Endodermal cell (in vitro differentiated cells): Measurements from ENCODE around the gene KLHL41. TPM values are rescaled to one million over a fixed set of nuclear protein-coding genes. Genes with fewer than 3 reads are reported as not detected.
"Not testable (repeated sequence)": the region's sequence is repeated elsewhere in the genome, so short reads cannot be mapped to it uniquely, and the experiment has no call there.

Experiments used
- DNase-seq: peaks from one replicate; pipeline ENCODE4 v3.0.0-alpha.2; 2017
- H3K27ac ChIP-seq: 2 replicates; pipeline ENCODE4 v1.5.1; 2013; ENCODE audit warnings: mild to moderate bottlenecking, low read depth, low read length, moderate library complexity
- H3K27me3 ChIP-seq: 2 replicates; pipeline ENCODE4 v1.6.1; 2013; ENCODE audit warnings: mild to moderate bottlenecking, low read length, moderate library complexity; ENCODE audit not compliant: insufficient read depth, control insufficient read depth, poor library complexity, severe bottlenecking
- H3K36me3 ChIP-seq: 2 replicates; pipeline ENCODE4 v1.7.0; 2013; ENCODE audit warnings: mild to moderate bottlenecking, low read length, moderate library complexity; ENCODE audit not compliant: control insufficient read depth, insufficient read depth
- H3K4me1 ChIP-seq: one replicate; pipeline ENCODE4 v1.7.0; 2013; ENCODE audit warnings: low read length; ENCODE audit not compliant: control insufficient read depth, insufficient read depth
- H3K4me3 ChIP-seq: 2 replicates; pipeline ENCODE4 v1.5.1; 2013; ENCODE audit warnings: mild to moderate bottlenecking, low read length, moderate library complexity
- H3K9ac ChIP-seq: 2 replicates; pipeline ENCODE4 v1.6.1; 2013; ENCODE audit warnings: mild to moderate bottlenecking, low read length, moderate library complexity; ENCODE audit not compliant: poor library complexity, severe bottlenecking; ENCODE audit errors: extremely low read depth
- H3K9me3 ChIP-seq: 2 replicates; pipeline ENCODE4 v1.6.1; 2013; ENCODE audit warnings: mild to moderate bottlenecking, low read length, moderate library complexity; ENCODE audit not compliant: control insufficient read depth
- H3K27ac Mint-ChIP-seq: 2 replicates; pipeline ENCODE4 v1.8.0; 2020; ENCODE audit warnings: mixed read lengths
- H3K27me3 Mint-ChIP-seq: 2 replicates; pipeline ENCODE4 v1.8.0; 2021; ENCODE audit warnings: mild to moderate bottlenecking, mixed read lengths; ENCODE audit not compliant: insufficient read depth
- H3K36me3 Mint-ChIP-seq: 2 replicates; pipeline ENCODE4 v1.8.0; 2020; ENCODE audit warnings: low read depth, mixed read lengths
- H3K4me1 Mint-ChIP-seq: 2 replicates; pipeline ENCODE4 v1.8.0; 2020; ENCODE audit warnings: mixed read lengths
- H3K4me3 Mint-ChIP-seq: 2 replicates; pipeline ENCODE4 v1.8.0; 2020; ENCODE audit warnings: mild to moderate bottlenecking, moderate library complexity, mixed read lengths
- H3K9me3 Mint-ChIP-seq: 2 replicates; pipeline ENCODE4 v1.8.0; 2020; ENCODE audit warnings: mild to moderate bottlenecking, mixed read lengths
- WGBS, 2 experiments: methylation state at CpG; one replicate each; pipeline versions ENCODE4 v1.1.5 to v1.1.7; 2013; ENCODE audit warnings: missing lambda C conversion rate in 2 of 2, mixed read lengths in 1 of 2; ENCODE audit not compliant: insufficient coverage in 1 of 2, insufficient read length in 1 of 2; 5-methylcytosine and 5-hydroxymethylcytosine counted together
- total RNA-seq, 2 donors: library from RNA; stranded (reverse); fragmentation: NEBNext Ultra II Directional in 1 of 2; extraction: Animal tissue kit (Norgen Biotek cat#: 25700) in 1 of 2; gene quantifications; 2 replicates in 1 of 2; 3 replicates in 1 of 2; pipeline ENCODE4 v1.2.1, GENCODE V29; 2021
- TF ChIP-seq, protein P1 (sequence below): fragments of 200-600 bp; sonication (generic); conservative IDR thresholded peaks from 2 replicates; pipeline ENCODE4 v1.5.0; 2021; ENCODE audit warnings: antibody characterized with exemption, mild to moderate bottlenecking

The KLHL41 gene
- total RNA-seq, 2 donors from 2014 or later, result not detected

DNA sequence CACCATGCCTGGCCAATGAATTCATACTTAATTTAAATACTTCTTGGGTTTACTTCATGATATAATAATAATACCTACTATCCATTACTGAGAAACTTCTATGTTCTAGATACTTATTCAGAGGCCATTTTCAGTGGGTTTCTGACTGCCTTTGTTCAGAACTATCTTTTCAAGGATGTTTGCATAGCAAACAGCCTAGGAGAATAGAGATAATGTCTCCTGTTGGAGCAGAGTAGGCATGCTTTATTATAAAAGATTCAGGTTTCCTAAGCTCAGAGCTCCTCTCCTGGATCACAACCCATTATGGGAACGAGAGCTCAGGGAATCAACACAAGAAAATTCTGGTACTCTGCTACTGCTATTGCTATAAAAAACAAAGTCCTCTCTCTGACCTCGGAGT, 53.0 kb downstream of the KLHL41 start:
- Histone ChIP-seq H3K4me3 (no peak overlapping the region), H3K36me3 (peaks cover 31% of the 10 kb centered on the region), H3K9me3 (no peaks in the 10 kb centered on the region), H3K27ac (no peak overlapping the region), H3K9ac (no peak overlapping the region), H3K27me3 (no peaks in the 10 kb centered on the region), H3K4me1 (peaks cover 5% of the 10 kb centered on the region)
- no peak overlapping the region for H3K4me3 Mint-ChIP-seq
- WGBS, 2 experiments, result 92 to 100% methylated on average over 1 to 2 of the region's 2 CpGs
- no peaks in the 10 kb centered on the region for H3K27me3 Mint-ChIP-seq
- no peak overlapping the region for H3K27ac Mint-ChIP-seq
- H3K9me3 Mint-ChIP-seq, result no peaks in the 10 kb centered on the region
- no peak for DNase-seq
- peaks cover 38% of the 10 kb centered on the region for H3K36me3 Mint-ChIP-seq
- peaks cover 4% of the 10 kb centered on the region for H3K4me1 Mint-ChIP-seq
- TF ChIP-seq, protein P1, sequence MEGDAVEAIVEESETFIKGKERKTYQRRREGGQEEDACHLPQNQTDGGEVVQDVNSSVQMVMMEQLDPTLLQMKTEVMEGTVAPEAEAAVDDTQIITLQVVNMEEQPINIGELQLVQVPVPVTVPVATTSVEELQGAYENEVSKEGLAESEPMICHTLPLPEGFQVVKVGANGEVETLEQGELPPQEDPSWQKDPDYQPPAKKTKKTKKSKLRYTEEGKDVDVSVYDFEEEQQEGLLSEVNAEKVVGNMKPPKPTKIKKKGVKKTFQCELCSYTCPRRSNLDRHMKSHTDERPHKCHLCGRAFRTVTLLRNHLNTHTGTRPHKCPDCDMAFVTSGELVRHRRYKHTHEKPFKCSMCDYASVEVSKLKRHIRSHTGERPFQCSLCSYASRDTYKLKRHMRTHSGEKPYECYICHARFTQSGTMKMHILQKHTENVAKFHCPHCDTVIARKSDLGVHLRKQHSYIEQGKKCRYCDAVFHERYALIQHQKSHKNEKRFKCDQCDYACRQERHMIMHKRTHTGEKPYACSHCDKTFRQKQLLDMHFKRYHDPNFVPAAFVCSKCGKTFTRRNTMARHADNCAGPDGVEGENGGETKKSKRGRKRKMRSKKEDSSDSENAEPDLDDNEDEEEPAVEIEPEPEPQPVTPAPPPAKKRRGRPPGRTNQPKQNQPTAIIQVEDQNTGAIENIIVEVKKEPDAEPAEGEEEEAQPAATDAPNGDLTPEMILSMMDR, result no peak

DNA sequence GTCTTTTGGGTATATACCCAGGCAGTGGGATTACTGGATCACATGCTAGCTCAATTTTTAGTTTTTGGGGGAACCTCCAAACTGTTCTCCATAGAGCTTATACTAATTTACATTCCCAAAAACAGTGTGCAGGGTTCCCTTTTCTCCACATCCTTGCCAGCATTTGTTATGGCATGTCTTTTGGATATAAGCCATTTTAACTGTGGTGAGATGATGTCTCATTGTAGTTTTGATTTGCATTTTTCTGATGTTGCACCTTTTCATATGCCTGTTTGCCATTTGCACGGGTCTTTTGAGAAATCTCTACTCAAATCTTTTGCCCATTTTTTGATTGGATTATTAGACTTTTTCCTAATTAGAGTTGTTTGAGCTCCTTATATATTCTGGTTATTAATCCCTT, 56.2 kb downstream of the KLHL41 start:
- TF ChIP-seq, protein P1, result no peak
- no peak overlapping the region for H3K4me3 Mint-ChIP-seq
- no peaks in the 10 kb centered on the region for H3K9me3 ChIP-seq
- no peaks in the 10 kb centered on the region for H3K27me3 Mint-ChIP-seq
- no peak for DNase-seq
- peaks cover 5% of the 10 kb centered on the region for H3K4me1 ChIP-seq
- H3K4me3 ChIP-seq, result no peak overlapping the region
- peaks cover 19% of the 10 kb centered on the region for H3K36me3 ChIP-seq
- no peak overlapping the region for H3K9ac ChIP-seq
- no peaks in the 10 kb centered on the region for H3K27me3 ChIP-seq
- H3K27ac Mint-ChIP-seq, result no peak overlapping the region
- H3K4me1 Mint-ChIP-seq, result peaks cover 4% of the 10 kb centered on the region
- H3K27ac ChIP-seq, result no peak overlapping the region
- H3K9me3 Mint-ChIP-seq, result no peaks in the 10 kb centered on the region
- peaks cover 45% of the 10 kb centered on the region for H3K36me3 Mint-ChIP-seq
- 100% methylated on average over 1 of the region's 1 CpG; no CpG with 5 or more reads in 1 of the 2 experiments for WGBS, 2 experiments

DNA sequence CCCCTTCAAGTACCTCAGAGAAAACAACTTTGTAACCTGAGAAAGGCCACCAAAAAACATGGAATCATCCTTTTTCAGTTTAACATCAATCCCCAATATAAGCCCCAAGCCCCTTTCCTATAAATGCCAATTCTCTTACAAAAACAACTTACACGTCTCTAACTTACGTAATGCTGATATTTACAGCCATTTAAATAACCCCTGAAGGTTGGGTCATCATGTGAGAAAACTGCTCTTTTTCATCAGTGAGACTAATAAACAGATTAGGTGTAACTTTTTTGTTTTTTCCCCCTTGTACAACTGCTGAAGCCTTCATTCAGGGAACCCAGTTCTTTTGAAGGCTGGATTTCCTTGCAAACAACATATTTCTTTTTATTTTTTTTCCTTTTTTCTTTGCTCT, 60.4 kb downstream of the KLHL41 start:
- H3K36me3 ChIP-seq, result peaks cover 9% of the 10 kb centered on the region
- H3K4me3 ChIP-seq, result no peak overlapping the region
- Mint-ChIP-seq H3K4me3 (no peak overlapping the region), H3K9me3 (peaks cover 3% of the 10 kb centered on the region), H3K36me3 (peaks cover 26% of the 10 kb centered on the region), H3K4me1 (peaks cover 6% of the 10 kb centered on the region), H3K27ac (no peak overlapping the region), H3K27me3 (no peaks in the 10 kb centered on the region)
- no peak for DNase-seq
- no peak overlapping the region for H3K27ac ChIP-seq
- H3K4me1 ChIP-seq, result peaks cover 6% of the 10 kb centered on the region
- no peaks in the 10 kb centered on the region for H3K9me3 ChIP-seq
- no peak overlapping the region for H3K9ac ChIP-seq
- TF ChIP-seq, protein P1, result no peak
- no peaks in the 10 kb centered on the region for H3K27me3 ChIP-seq
- 89 to 100% methylated on average over 2 of the region's 2 CpGs for WGBS, 2 experiments

DNA sequence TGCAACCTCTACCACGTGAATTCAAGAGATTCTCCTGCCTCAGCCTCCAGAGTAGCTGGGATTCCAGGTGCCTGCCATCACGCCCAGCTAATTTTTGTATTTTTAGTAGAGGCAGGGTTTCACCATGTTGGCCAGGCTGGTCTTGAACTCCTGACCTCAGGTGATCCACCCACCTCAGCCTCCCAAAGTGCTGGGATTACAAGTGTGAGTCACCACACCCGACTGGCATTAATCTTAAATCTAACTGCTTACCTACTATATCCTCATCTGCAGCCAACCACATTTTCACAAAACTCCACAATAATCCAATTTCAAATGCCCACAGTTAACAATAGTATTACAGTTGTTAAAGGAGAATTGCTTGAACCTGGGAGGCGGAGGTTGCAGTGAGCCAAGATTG, 61.2 kb downstream of the KLHL41 start:
- not testable (repeated sequence) for H3K4me1 Mint-ChIP-seq, H3K9me3 ChIP-seq, H3K27ac Mint-ChIP-seq, H3K27me3 Mint-ChIP-seq, H3K4me1 ChIP-seq, H3K27me3 ChIP-seq, DNase-seq, H3K27ac ChIP-seq, H3K9me3 Mint-ChIP-seq, H3K36me3 ChIP-seq, H3K4me3 ChIP-seq, H3K4me3 Mint-ChIP-seq, H3K9ac ChIP-seq
- 99 to 100% methylated on average over 3 to 4 of the region's 4 CpGs for WGBS, 2 experiments
- peaks cover 20% of the 10 kb centered on the region for H3K36me3 Mint-ChIP-seq
